Astrocyte (in vitro differentiated cells and primary cell): ENCODE data around the gene ASB13.

ENCODE experiments used
- CTCF ChIP-seq: IDR thresholded peaks from 2 replicates; pipeline ENCODE4 v1.5.1; 2011; ENCODE audit warnings: low read depth, mild to moderate bottlenecking, inconsistent platforms, low read length, moderate library complexity; ENCODE audit not compliant: insufficient read depth
- EZH2 ChIP-seq: IDR thresholded peaks from 2 replicates; pipeline ENCODE4 v1.6.1; 2012; ENCODE audit warnings: mild to moderate bottlenecking, low read length, inconsistent platforms; ENCODE audit not compliant: insufficient read depth

- TF ChIP-seq CTCF (no peak), EZH2 (no peak)
Observed at GRCh38 chr10:5625992-5626777, 40.2 kb downstream of the ASB13 start.
